Posterior vena cava (tissue), 2 donors: ENCODE data around the gene BTRC. TPM values are rescaled to one million over a fixed set of nuclear protein-coding genes. Genes with fewer than 3 reads are reported as not detected.

ENCODE experiments used
- DNase-seq: peaks from one replicate; pipeline ENCODE4 v3.0.0-alpha.2; 2020; ENCODE audit warnings: low spot score
- intact Hi-C, 2 donors: fragments of 100-400 bp; cut with DNase I; formaldehyde crosslinking; loops; one replicate each; pipeline versions ENCODE4 v1.14.1 to v1.14.2; 2022 to 2023
- total RNA-seq, 2 donors: library from RNA; stranded (reverse); fragmentation: NEBNext Ultra II Directional; extraction: Animal tissue kit (Norgen Biotek cat#: 25700); gene quantifications; one replicate each; pipeline ENCODE4 v1.2.1, GENCODE V29; 2021
- donor health status: DM: yes; HTN: yes; CAD: no.
- donor health status: DM: yes; HTN: yes; CAD: no.

BTRC gene
- total RNA-seq, 2 donors from 2014 or later: 13.9 to 14.3 TPM

- intact Hi-C loops: no loop called here
- DNase-seq: no peak
Measured at GRCh38 chr10:101428036-101428435, 74.1 kb downstream of the BTRC start.

DNA sequence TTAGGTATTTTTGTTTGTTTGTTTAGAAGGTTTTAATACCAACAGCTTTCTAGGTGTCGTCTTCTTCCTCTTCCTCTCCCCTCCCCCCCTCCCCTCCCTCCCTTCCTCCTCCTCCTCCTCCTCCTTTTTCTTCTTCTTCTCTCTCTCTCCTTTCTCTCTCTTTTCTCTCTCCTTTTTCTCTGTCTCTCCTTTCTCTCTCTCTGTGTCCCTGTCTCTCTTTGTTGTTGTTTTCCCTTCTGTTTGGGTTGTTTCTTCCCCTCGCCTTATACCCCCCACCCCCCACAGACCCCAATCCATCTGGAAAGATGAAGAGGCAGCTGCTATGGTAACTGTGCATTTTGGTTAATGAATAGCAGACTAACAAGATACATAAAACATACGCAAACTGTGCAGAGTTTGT, 75.5 kb downstream of the BTRC start:
- intact Hi-C loops: no loop called here
- no peak for DNase-seq

DNA sequence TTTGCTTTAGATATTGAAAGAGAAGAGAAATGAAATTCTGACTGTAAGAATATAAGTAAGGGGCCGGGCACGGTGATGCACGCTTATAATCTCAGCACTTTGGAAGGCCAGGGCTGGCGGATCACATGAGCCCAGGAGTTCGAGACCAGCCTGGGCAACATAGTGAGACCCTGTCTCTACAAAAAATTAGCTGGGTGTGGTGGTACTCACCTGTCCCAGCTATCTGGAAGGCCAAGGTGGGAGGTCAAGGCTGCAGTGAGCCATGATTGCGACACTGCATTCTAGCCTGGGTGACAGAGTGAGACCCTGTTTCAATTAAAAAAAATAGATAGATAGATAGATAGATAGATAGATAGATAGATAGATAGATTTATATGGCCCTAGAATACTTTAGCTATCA, 82.3 kb downstream of the BTRC start:
- intact Hi-C loops: no loop called here

GRCh38 chr10:101438881-101439391, 85.0 kb downstream of the BTRC start:
- no peak for DNase-seq
- intact Hi-C loops: no loop called here

More for the DNA sequence above, 82.3 kb downstream of the BTRC start:
- no peak for DNase-seq

DNA sequence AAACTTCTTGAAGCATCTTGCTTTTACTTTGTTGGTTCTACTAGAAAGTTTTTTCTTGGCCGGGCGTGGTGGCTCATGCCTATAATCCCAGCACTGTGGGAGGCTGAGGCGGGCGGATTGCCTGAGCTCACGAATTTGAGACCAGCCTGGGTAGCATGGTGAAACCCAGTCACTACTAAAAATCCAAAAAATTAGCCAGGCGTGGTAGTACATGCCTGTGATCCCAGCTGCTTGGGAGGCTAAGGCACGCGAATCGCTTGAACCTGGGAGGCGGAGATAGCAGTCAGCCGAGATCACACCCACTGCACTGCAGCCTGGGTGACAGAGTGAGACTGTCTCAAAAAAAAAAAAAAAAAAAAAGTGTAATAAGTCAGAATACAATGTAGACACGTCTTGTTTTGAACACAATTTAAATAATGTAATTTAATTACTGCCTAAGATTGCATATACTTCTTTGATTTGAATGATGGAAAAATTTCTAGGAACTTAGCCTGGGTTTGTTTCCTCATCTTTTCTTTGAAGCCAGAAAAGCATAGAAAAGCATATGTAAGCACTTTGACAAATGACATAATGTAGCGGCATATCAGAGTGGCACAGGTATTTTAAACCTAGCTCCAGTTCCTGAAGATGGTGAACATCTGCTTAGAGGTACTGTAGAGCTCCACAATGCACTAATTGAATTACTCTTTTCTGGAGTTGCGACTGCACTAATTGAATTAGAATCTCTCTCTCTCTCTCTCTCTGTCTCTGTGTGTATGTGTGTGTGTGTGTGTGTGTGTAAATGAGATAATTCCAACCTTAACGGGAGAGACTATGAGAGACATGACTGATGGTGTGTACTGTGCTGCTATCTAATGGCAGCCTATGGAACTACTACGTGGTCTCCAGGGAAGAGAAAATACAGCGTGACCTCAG, 87.8 kb downstream of the BTRC start:
- no peak for DNase-seq
- intact Hi-C loops: no loop called here

- intact Hi-C loops: no loop called here
- no peak for DNase-seq
Measured at GRCh38 chr10:101442456-101442800, 88.5 kb downstream of the BTRC start.

DNA sequence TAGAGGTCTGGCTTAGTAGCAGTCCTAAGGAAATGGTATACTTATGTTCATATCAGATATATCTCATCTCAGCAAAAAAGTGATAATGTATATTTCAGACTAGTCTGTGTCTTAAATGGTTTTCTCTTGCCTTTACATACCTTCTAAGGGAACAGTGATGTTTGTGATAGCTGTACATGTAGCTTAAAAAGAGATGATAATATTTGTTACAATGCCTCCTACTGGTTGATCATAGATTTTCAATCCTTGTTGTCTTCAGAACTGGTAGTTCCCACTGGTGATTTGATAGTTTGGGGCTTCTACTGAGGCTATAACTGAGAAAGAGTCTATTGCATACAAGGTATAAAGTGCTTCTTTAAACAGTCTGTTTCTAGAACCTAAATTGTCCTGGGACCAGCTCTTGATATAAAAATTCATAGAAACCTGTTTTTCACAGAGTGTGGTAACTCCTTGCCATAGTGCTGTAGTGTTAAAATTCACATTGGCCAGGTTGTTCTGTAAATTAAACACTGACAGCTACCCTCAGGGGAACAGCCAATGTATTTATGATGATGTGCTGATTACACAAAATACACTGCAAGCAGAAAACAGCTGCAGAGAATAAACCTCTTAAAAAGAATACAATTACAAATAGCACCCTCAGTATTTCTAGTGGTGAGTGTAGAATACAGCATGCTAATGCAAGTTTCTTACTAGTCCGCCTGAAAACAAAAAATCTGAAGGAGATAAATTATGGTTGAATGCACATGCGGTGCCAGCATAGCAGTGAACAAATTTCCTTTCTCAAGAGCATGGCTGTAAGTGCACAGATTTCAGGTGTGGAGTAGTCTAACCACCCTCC, 90.3 kb downstream of the BTRC start:
- no peak for DNase-seq
- intact Hi-C loops: no loop called here

GRCh38 chr10:101446071-101446470, 92.1 kb downstream of the BTRC start:
- intact Hi-C loops: no loop called here

DNA sequence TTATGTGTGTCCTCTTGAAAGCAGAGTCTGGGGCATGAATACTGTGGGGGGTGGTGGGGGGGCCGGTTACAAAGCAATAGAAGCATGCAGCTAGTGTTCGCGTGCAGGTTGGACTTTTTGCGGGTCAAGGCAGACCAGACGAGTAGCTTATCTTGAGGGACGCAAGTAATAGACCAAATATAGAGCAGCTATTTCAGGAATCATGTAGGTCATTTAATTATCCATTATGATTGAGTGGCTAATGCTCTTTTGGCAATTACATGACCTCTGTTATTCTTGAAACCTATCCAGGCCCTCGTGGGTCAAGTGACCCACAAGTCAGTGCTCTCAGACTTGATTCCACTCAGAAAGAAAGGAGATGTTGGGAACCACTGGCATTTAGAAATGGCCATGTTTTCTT, 93.0 kb downstream of the BTRC start:
- intact Hi-C loops: no loop called here
- no peak for DNase-seq

More at GRCh38 chr10:101446071-101446470, 92.1 kb downstream of the BTRC start:
- no peak for DNase-seq

DNA sequence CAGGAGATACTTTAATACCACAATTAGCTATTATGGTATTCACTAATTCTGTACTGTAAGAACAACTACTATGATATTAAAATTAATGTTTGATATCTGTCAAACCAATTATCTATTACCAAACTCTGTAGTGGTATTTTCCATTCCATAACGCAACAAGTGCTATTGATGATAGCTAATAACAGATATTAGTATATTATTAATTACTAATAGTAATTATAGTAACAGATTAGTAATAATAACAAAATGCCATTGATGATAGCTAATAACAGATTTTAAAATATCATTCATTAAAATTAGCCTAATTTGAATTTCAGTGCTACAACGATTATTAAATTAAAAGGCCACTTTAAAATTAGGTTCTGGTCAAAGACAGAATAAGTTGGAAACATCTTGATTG, 93.5 kb downstream of the BTRC start:
- intact Hi-C loops: no loop called here
- DNase-seq: no peak

- intact Hi-C loops: no loop called here
- no peak for DNase-seq
Measured at GRCh38 chr10:101450277-101451080, 96.5 kb downstream of the BTRC start.

- no peak for DNase-seq
- intact Hi-C loops: no loop called here
Measured at GRCh38 chr10:101451261-101451660, 97.3 kb downstream of the BTRC start.

DNA sequence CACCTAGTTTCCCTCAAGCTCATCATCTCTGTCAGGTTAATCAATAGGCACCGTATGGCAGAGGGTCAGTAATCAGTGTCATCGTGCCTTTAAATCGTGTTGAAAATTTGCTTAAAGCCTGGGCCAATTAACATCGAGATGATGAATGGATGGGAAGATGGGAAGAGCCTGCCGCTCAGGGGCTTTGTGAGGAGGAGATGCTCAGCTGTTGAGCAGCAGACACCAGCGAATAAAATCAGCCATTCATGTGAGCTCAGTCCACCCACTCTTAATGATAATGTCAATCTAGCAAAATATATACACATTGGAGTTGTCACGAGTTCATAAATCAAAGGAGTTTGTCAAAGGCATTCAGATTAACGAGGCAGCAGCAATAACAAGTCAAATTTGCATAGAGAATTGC, 97.7 kb downstream of the BTRC start:
- intact Hi-C loops: no loop called here
- no peak for DNase-seq

GRCh38 chr10:101452176-101452575, 98.2 kb downstream of the BTRC start:
- DNase-seq: no peak
- intact Hi-C loops: no loop called here

DNA sequence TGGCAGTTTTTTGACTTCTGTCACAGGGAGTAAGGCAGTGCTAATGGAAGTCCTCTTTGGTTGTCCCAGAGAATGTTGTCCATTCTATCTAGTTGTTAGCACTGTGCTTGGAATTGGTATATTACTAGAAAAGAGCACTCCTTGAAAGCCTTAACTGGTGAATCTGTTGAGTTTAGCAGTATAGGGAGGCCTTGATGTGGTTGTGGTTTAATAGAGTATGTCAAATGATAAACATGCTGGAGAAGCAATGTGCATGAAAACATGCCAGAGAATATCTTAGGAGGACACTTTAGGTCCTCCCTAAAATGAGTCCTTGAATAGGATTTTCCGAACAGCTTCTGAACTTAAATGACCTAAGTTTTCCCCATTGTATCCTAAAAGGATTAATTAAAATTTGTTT, 98.6 kb downstream of the BTRC start:
- intact Hi-C loops: no loop called here

DNA sequence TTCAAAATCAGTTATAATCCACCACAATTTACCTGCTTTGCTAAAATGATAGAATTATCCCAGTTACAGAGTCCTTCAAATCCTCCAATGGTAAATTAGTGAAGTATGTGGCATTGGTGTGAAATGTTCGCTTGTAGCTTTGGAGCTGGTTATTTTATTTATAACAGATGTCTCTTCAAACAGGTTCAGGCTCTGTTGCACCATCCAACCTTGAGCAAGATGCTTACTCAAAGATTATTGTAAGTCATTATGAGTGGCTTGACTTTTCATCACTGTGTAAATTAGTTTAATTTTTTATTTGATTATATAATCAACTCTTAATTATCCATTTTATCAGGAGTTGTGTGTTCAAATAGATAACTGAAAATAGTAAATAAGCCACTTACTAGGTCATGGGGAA, 99.4 kb downstream of the BTRC start:
- intact Hi-C loops: no loop called here
- DNase-seq: no peak

More for the DNA sequence above, 98.6 kb downstream of the BTRC start:
- no peak for DNase-seq

- intact Hi-C loops: no loop called here
- DNase-seq: no peak
Measured at GRCh38 chr10:101453791-101454718, 100.1 kb downstream of the BTRC start.

- intact Hi-C loops: no loop called here
- DNase-seq: no peak
Measured at GRCh38 chr10:101458869-101459268, 104.9 kb downstream of the BTRC start.
